ENCODE results near the gene OBI1.
A peak's percentile ranks its signal among the peaks of the same experiment; 100 is the strongest.

Gene OBI1

GRCh38 chr13:78598116-78598781 is 60.7 kb downstream of the OBI1 start:
- no peak overlapping the region for H3K4me3 ChIP-seq (ENCODE audit: low read length)
- DNase-seq (ENCODE audit: low read depth), result no peak
- no peak for TF ChIP-seq CTCF (conservative IDR thresholded peaks at IDR 0.05; ENCODE audit: low read depth, low read length)

DNA sequence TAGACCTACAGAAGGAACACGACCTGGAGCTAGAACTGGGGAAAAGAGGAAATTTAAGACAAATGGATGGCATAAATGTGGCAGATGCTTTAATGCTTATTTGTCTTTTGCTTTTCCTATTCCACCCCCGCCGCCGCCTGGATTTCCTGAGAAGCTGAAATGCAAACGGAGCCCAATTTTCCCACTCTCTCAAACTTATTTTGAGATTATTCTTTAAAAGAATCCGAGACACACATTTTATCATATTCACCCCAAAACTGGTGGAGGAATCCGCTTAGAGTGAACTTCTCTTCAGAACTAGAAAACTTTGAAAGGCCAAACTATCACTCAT is 61.4 kb downstream of the OBI1 start:
- no peak overlapping the region for H3K4me3 ChIP-seq (ENCODE audit: low read length)
- no peak for TF ChIP-seq CTCF (conservative IDR thresholded peaks at IDR 0.05; ENCODE audit: low read depth, low read length)
- no peak for DNase-seq (ENCODE audit: low read depth)

- no peak for DNase-seq (ENCODE audit: low read depth)
- no peak overlapping the region for H3K4me3 ChIP-seq (ENCODE audit: low read length)
- TF ChIP-seq CTCF (conservative IDR thresholded peaks at IDR 0.05; ENCODE audit: low read depth, low read length), result no peak
Measured at GRCh38 chr13:78596736-78597601, 62.0 kb downstream of the OBI1 start.

DNA sequence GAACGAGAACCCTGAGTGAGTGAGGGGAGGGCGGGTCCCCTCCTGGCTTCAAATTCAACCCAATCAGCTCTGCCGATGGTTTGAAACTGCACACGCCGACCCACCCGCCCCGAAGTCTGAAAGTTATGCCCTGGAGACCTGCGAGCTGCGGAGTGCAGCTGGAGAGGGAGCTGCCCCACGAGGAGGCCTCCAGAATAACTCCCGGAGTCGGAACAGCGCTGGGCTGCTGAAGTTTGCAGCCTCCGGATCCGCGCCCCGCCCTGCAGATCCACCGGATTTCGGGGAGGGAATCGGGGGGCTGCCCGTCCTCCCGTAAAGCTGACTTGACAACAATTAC is 62.6 kb downstream of the OBI1 start:
- DNase-seq (ENCODE audit: low read depth), result no peak
- H3K4me3 ChIP-seq (ENCODE audit: low read length), result no peak overlapping the region
- TF ChIP-seq CTCF (conservative IDR thresholded peaks at IDR 0.05; ENCODE audit: low read depth, low read length), result no peak

DNA sequence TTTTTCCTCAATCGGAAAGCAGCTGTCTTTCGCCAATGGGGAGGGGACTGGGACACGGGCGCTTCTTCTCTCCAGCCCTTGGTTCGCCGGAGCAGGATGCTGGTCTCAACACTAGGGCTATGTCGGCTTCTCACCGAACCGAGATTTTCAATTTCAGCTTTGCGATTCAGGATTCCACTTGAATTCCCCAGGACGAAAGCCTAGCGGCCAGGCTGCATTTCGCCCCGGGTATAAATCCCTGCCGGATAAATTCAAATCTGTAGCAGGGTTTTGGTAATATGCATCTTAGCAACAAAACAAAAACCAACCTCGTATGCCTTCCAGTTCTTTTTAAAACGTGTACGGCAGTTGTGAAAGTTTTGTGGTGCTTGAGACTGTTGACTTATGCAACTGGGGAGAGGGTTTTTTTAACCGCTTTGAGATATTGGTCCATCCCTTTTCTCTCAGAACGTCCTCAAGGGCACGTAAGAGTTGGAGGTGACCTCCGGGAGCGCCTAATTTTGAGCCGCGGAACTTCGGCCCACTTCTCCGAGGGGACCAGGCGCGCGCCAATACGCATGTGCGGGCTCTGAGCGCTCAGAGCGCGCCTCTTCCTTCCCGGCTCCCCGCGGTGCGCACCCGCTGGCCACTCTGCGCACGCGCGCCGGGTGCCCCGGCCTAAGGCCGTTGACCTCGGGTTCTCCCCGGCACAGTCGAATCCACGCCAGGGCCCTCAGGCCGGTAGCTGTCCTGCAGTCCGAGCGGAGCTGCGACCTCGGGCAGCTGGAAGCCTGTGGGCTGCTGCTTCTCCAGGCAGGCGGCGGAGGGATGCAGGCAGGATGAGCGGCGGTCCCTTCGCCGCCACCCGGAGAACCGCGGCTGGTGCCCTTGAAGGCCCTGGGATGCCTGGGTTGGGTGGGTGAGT is 63.2 kb downstream of the OBI1 start:
- H3K4me3 ChIP-seq (ENCODE audit: low read length), result peak overlapping the region; percentile 25
- TF ChIP-seq CTCF (conservative IDR thresholded peaks at IDR 0.05; ENCODE audit: low read depth, low read length), result no peak
- DNase-seq (ENCODE audit: low read depth), result no peak

GRCh38 chr13:78594456-78594975 is 64.4 kb downstream of the OBI1 start:
- no peak for TF ChIP-seq CTCF (conservative IDR thresholded peaks at IDR 0.05; ENCODE audit: low read depth, low read length)
- no peak for DNase-seq (ENCODE audit: low read depth)
- no peak overlapping the region for H3K4me3 ChIP-seq (ENCODE audit: low read length)

Measured in retinal pigment epithelial cell (primary cell).